GM23338 (cell line): ENCODE results near the gene ZNF189. TPM values are rescaled to one million over a fixed set of nuclear protein-coding genes. Genes with fewer than 3 reads are reported as not detected.
A peak's percentile ranks its signal among the peaks of the same experiment; 100 is the strongest.

Source experiments
- ATAC-seq: fragments of 200-7000 bp; cut with Tn5 transposase; 3 replicates; pipeline ENCODE4 v1.9.1; 2020
- DNase-seq: peaks from one replicate; pipeline ENCODE4 v3.0.0-alpha.2; 2015; ENCODE audit warnings: low spot score
- H2AFZ ChIP-seq: fragments of 200-600 bp; sonication (generic); 2 replicates; pipeline ENCODE4 v1.8.0; 2016; ENCODE audit warnings: antibody characterized with exemption, mild to moderate bottlenecking, moderate library complexity
- H3F3A ChIP-seq: fragments of 200-600 bp; sonication (generic); replicated peaks from 2 replicates; pipeline ENCODE4 v1.8.0; 2017; ENCODE audit warnings: antibody characterized with exemption, mixed run types, low read depth
- H3K27ac ChIP-seq: fragments of 200-600 bp; sonication (generic); 2 replicates; pipeline ENCODE4 v1.6.1; 2016; ENCODE audit warnings: low read depth
- H3K27me3 ChIP-seq: fragments of 200-600 bp; sonication (generic); 2 replicates; pipeline ENCODE4 v1.8.0; 2016; ENCODE audit warnings: mild to moderate bottlenecking, mixed run types, moderate library complexity; ENCODE audit not compliant: insufficient read depth
- H3K36me3 ChIP-seq: fragments of 200-600 bp; sonication (generic); 2 replicates; pipeline ENCODE4 v1.8.0; 2016; ENCODE audit warnings: mild to moderate bottlenecking; ENCODE audit not compliant: insufficient read depth
- H3K4me1 ChIP-seq: fragments of 200-600 bp; sonication (generic); 2 replicates; pipeline ENCODE4 v1.8.0; 2016; ENCODE audit warnings: mild to moderate bottlenecking, moderate library complexity; ENCODE audit not compliant: insufficient read depth
- H3K4me2 ChIP-seq: fragments of 200-600 bp; sonication (generic); 2 replicates; pipeline ENCODE4 v1.7.1; 2017; ENCODE audit warnings: mixed run types
- H3K4me3 ChIP-seq: fragments of 200-600 bp; sonication (generic); 2 replicates; pipeline ENCODE4 v1.6.1; 2016; ENCODE audit warnings: mixed run types
- H3K79me2 ChIP-seq: fragments of 200-600 bp; sonication (generic); replicated peaks from 2 replicates; pipeline ENCODE4 v1.8.0; 2017; ENCODE audit warnings: mild to moderate bottlenecking; ENCODE audit not compliant: insufficient read depth
- H3K9me2 ChIP-seq: fragments of 200-600 bp; sonication (generic); 2 replicates; pipeline ENCODE4 v1.8.0; 2017; ENCODE audit not compliant: insufficient read depth
- H4K20me1 ChIP-seq: fragments of 200-600 bp; sonication (generic); replicated peaks from 2 replicates; pipeline ENCODE4 v1.8.0; 2017; ENCODE audit warnings: mild to moderate bottlenecking; ENCODE audit not compliant: insufficient read depth
- H3K27ac Mint-ChIP-seq: 2 replicates; pipeline ENCODE4 v1.8.0; 2020; ENCODE audit warnings: inconsistent platforms, mild to moderate bottlenecking, moderate library complexity, mixed read lengths
- H3K27me3 Mint-ChIP-seq: 3 replicates; pipeline ENCODE4 v1.8.0; 2022; ENCODE audit warnings: low read depth, mild to moderate bottlenecking, moderate library complexity, mixed read lengths, inconsistent platforms; ENCODE audit not compliant: insufficient read depth, poor library complexity
- H3K36me3 Mint-ChIP-seq: 3 replicates; pipeline ENCODE4 v1.8.0; 2021; ENCODE audit warnings: low read depth, mild to moderate bottlenecking, inconsistent platforms, moderate library complexity, mixed read lengths
- H3K4me1 Mint-ChIP-seq: 3 replicates; pipeline ENCODE4 v1.8.0; 2020; ENCODE audit warnings: mild to moderate bottlenecking, inconsistent platforms, mixed read lengths
- H3K4me3 Mint-ChIP-seq: 3 replicates; pipeline ENCODE4 v1.8.0; 2021; ENCODE audit warnings: moderate library complexity, mild to moderate bottlenecking, inconsistent platforms, mixed read lengths
- H3K9me3 Mint-ChIP-seq: 3 replicates; pipeline ENCODE4 v1.8.0; 2020; ENCODE audit warnings: moderate library complexity, mild to moderate bottlenecking, inconsistent platforms, mixed read lengths
- CREB1 ChIP-seq: fragments of 250-450 bp; sonication (Bioruptor Pico); IDR thresholded peaks from 2 replicates; pipeline ENCODE4 v1.5.0; 2020; ENCODE audit warnings: low read depth, mild to moderate bottlenecking, moderate library complexity
- CTCF ChIP-seq, 2 experiments: fragments of 200-600 bp in 1 of 2; sonication (generic) in 1 of 2; conservative IDR thresholded peaks; 2 replicates each; pipeline versions ENCODE4 v1.5.1 to v1.6.1; 2016 to 2017; ENCODE audit warnings: antibody characterized with exemption in 2 of 2, low read depth in 2 of 2, mild to moderate bottlenecking in 2 of 2, moderate library complexity in 1 of 2
- ETS1 ChIP-seq: IDR thresholded peaks from 2 replicates; pipeline ENCODE4 v1.6.1; 2016; ENCODE audit warnings: antibody characterized with exemption
- EZH2 ChIP-seq: fragments of 200-600 bp; sonication (generic); IDR thresholded peaks from one replicate; pipeline ENCODE4 v1.8.0; 2017; ENCODE audit warnings: antibody characterized with exemption, mild to moderate bottlenecking, low read depth; ENCODE audit not compliant: unreplicated experiment
- JUNB ChIP-seq: IDR thresholded peaks from one replicate; pipeline ENCODE4 v1.6.1; 2016; ENCODE audit warnings: antibody characterized with exemption; ENCODE audit not compliant: unreplicated experiment
- NANOG ChIP-seq: IDR thresholded peaks from 2 replicates; pipeline ENCODE4 v1.6.1; 2016; ENCODE audit warnings: antibody characterized with exemption, borderline replicate concordance
- POLR2AphosphoS5 ChIP-seq: IDR thresholded peaks from 2 replicates; pipeline ENCODE4 v1.6.1; 2016; ENCODE audit warnings: antibody characterized with exemption, low read depth
- REST ChIP-seq: IDR thresholded peaks from one replicate; pipeline ENCODE4 v1.6.1; 2018; ENCODE audit warnings: antibody characterized with exemption; ENCODE audit not compliant: unreplicated experiment
- STAT1 ChIP-seq: IDR thresholded peaks from one replicate; pipeline ENCODE4 v1.6.1; 2016; ENCODE audit warnings: antibody characterized with exemption; ENCODE audit not compliant: unreplicated experiment
- ZNF114 ChIP-seq: fragments of 250-450 bp; sonication (Bioruptor Pico); IDR thresholded peaks from 2 replicates; pipeline ENCODE4 v1.5.0; 2020; ENCODE audit warnings: mild to moderate bottlenecking, moderate library complexity
- ZNF331 ChIP-seq: fragments of 250-450 bp; sonication (Bioruptor Pico); IDR thresholded peaks from 2 replicates; pipeline ENCODE4 v1.5.0; 2020; ENCODE audit warnings: low read depth, mild to moderate bottlenecking, moderate library complexity
- ZNF462 ChIP-seq: fragments of 250-450 bp; sonication (Bioruptor Pico); IDR thresholded peaks from 2 replicates; pipeline ENCODE4 v1.5.0; 2020; ENCODE audit warnings: mild to moderate bottlenecking, moderate library complexity
- polyA plus RNA-seq: library from polyadenylated mRNA; unstranded; fragments of >200 nt; fragmentation: Nextera tagmentation; extraction: Ambion mirVana; gene quantifications from 2 replicates; pipeline ENCODE4 v1.2.1, GENCODE V29; 2016
- total RNA-seq: library from RNA; depleted of rRNA; stranded (reverse); fragments of >200 nt; shearing (Covaris generic); gene quantifications from 2 replicates; pipeline ENCODE4 v1.2.3, GENCODE V29; 2014

Gene ZNF189
- total and polyA plus RNA-seq, 2 experiments from 2014 or later: 5.8 to 10.6 TPM

GRCh38 chr9:101408374-101409078 is 9.9 kb downstream of the ZNF189 start (continued):
- TF ChIP-seq REST: no peak
- no peak for TF ChIP-seq ZNF462 (CRISPR knock-in tag)
- no peak for TF ChIP-seq NANOG
- TF ChIP-seq POLR2AphosphoS5: no peak

- H3K4me3 ChIP-seq: peak overlapping the region; percentile 6; the same call in 1 of the 2 replicates
- no peaks in the 10 kb centered on the region for H3K4me1 ChIP-seq
- no peaks in the 10 kb centered on the region for H3K79me2 ChIP-seq
- peaks cover 57% of the 10 kb centered on the region for H3K36me3 ChIP-seq
- no peak overlapping the region for H2AFZ ChIP-seq
- ATAC-seq (no peak), DNase-seq (peak; percentile 14)
- no peak overlapping the region for H3K4me2 ChIP-seq
- no peaks in the 10 kb centered on the region for H3F3A ChIP-seq
- Mint-ChIP-seq H3K4me3 (no peak overlapping the region), H3K9me3 (peaks cover 81% of the 10 kb centered on the region), H3K36me3 (peaks cover 84% of the 10 kb centered on the region), H3K4me1 (no peaks in the 10 kb centered on the region), H3K27ac (no peak overlapping the region), H3K27me3 (no peaks in the 10 kb centered on the region)
- no peaks in the 10 kb centered on the region for H4K20me1 ChIP-seq
- H3K27me3 ChIP-seq: no peaks in the 10 kb centered on the region
- peaks cover 7% of the 10 kb centered on the region; the same call in 1 of the 2 replicates for H3K9me2 ChIP-seq
- H3K27ac ChIP-seq: no peak overlapping the region
- TF ChIP-seq POLR2AphosphoS5 (no peak), JUNB (no peak), CREB1 (CRISPR knock-in tag) (no peak), ETS1 (no peak), CTCF (conservative IDR thresholded peaks at IDR 0.05; ENCODE audit: low read depth in 2 of 2) (no peak), EZH2 (no peak), ZNF114 (CRISPR knock-in tag) (no peak), STAT1 (no peak), ZNF331 (CRISPR knock-in tag) (no peak)
These were observed 10.4 kb downstream of the ZNF189 start for GRCh38 chr9:101409079-101409477.
